Neural progenitor cell (in vitro differentiated cells): ENCODE results near the gene TMEM30A. TPM values are rescaled to one million over a fixed set of nuclear protein-coding genes. Genes with fewer than 3 reads are reported as not detected.

Experiments
- DNase-seq: peaks from one replicate; pipeline ENCODE4 v3.0.0-alpha.2; 2016; ENCODE audit warnings: low spot score
- H2AFZ ChIP-seq: fragments of 200-600 bp; sonication (generic); replicated peaks from 2 replicates; pipeline ENCODE4 v1.6.1; 2016; ENCODE audit warnings: antibody characterized with exemption
- H3F3A ChIP-seq: fragments of 200-600 bp; sonication (generic); 2 replicates; pipeline ENCODE4 v1.6.1; 2016; ENCODE audit warnings: antibody characterized with exemption, low read depth
- H3K27ac ChIP-seq: fragments of 200-600 bp; sonication (generic); 2 replicates; pipeline ENCODE4 v1.5.1; 2016; ENCODE audit warnings: mild to moderate bottlenecking
- H3K27me3 ChIP-seq: fragments of 200-600 bp; sonication (generic); 2 replicates; pipeline ENCODE4 v1.6.1; 2016; ENCODE audit warnings: mild to moderate bottlenecking, moderate library complexity
- H3K36me3 ChIP-seq: fragments of 200-600 bp; sonication (generic); 2 replicates; pipeline ENCODE4 v1.5.1; 2016
- H3K4me1 ChIP-seq: fragments of 200-600 bp; sonication (generic); 2 replicates; pipeline ENCODE4 v1.6.1; 2016; ENCODE audit warnings: mixed run types
- H3K4me2 ChIP-seq: fragments of 200-600 bp; sonication (generic); 2 replicates; pipeline ENCODE4 v1.6.1; 2016
- H3K4me3 ChIP-seq: fragments of 200-600 bp; sonication (generic); 2 replicates; pipeline ENCODE4 v1.5.1; 2016
- H3K79me2 ChIP-seq: fragments of 200-600 bp; sonication (generic); 2 replicates; pipeline ENCODE4 v1.6.1; 2016; ENCODE audit warnings: low read depth
- H3K9ac ChIP-seq: fragments of 200-600 bp; sonication (generic); 2 replicates; pipeline ENCODE4 v1.6.1; 2016
- H3K9me3 ChIP-seq: fragments of 200-600 bp; sonication (generic); 2 replicates; pipeline ENCODE4 v1.5.1; 2016; ENCODE audit warnings: low read depth
- H4K20me1 ChIP-seq: fragments of 200-600 bp; sonication (generic); 2 replicates; pipeline ENCODE4 v1.6.1; 2016; ENCODE audit warnings: low read depth
- H3K27ac Mint-ChIP-seq: 3 replicates; pipeline ENCODE4 v1.8.0; 2021; ENCODE audit warnings: mixed read lengths
- H3K27me3 Mint-ChIP-seq: 2 replicates; pipeline ENCODE4 v1.8.0; 2022; ENCODE audit warnings: low read depth, mild to moderate bottlenecking, inconsistent platforms, moderate library complexity, mixed read lengths; ENCODE audit not compliant: insufficient read depth
- H3K36me3 Mint-ChIP-seq: 3 replicates; pipeline ENCODE4 v1.8.0; 2021; ENCODE audit warnings: mixed read lengths
- H3K4me1 Mint-ChIP-seq: 3 replicates; pipeline ENCODE4 v1.8.0; 2021; ENCODE audit warnings: mixed read lengths
- H3K4me3 Mint-ChIP-seq: 3 replicates; pipeline ENCODE4 v1.8.0; 2021; ENCODE audit warnings: mild to moderate bottlenecking, moderate library complexity, mixed read lengths
- H3K9me3 Mint-ChIP-seq: 3 replicates; pipeline ENCODE4 v1.8.0; 2020; ENCODE audit warnings: mixed read lengths
- EZH2 ChIP-seq: fragments of 200-600 bp; sonication (generic); IDR thresholded peaks from 2 replicates; pipeline ENCODE4 v1.6.1; 2017; ENCODE audit warnings: antibody characterized with exemption, mild to moderate bottlenecking, moderate library complexity
- EZH2phosphoT487 ChIP-seq: fragments of 200-600 bp; sonication (generic); IDR thresholded peaks from 2 replicates; pipeline ENCODE4 v1.6.1; 2017; ENCODE audit warnings: antibody characterized with exemption
- total RNA-seq: library from RNA; depleted of rRNA; stranded (reverse); fragments of >200 nt; gene quantifications from 2 replicates; pipeline ENCODE4 v1.2.3, GENCODE V29; 2015; ENCODE audit warnings: low replicate concordance
- TF ChIP-seq, protein P1 (sequence below): fragments of 200-600 bp; sonication (generic); IDR thresholded peaks from 2 replicates; pipeline ENCODE4 v1.5.1; 2017; ENCODE audit warnings: antibody characterized with exemption, mild to moderate bottlenecking

TMEM30A gene
- total RNA-seq, 1 donor from 2014 or later, result 86.0 TPM

DNA sequence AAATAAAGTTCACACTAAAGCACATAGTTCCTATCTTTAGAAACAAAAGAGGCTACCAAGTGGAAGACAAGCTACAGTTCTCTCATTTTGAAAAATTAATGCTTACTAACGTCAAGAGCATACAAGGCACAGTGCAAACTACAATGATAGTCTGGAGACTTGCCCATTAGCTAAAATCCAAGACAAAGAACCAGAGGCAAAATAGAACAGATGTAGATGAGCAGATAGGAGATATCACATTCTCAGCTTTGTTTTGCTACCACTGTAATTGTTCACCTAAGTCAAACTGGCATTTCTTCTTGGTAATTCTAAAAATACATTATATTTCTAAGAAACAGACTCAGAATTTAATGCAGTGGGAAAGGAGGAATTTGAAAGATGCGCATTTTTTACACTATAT is 5.2 kb downstream of the TMEM30A start:
- H3K9ac ChIP-seq, result no peak overlapping the region
- Mint-ChIP-seq H3K9me3 (no peaks in the 10 kb centered on the region), H3K27ac (no peak overlapping the region), H3K4me3 (no peak overlapping the region), H3K36me3 (peaks cover 8% of the 10 kb centered on the region), H3K27me3 (no peaks in the 10 kb centered on the region), H3K4me1 (peaks cover 11% of the 10 kb centered on the region)
- H3K79me2 ChIP-seq, result peaks cover 100% of the 10 kb centered on the region
- H4K20me1 ChIP-seq, result peaks cover 20% of the 10 kb centered on the region
- H3K27ac ChIP-seq, result no peak overlapping the region
- H3F3A ChIP-seq, result peaks cover 6% of the 10 kb centered on the region
- no peaks in the 10 kb centered on the region for H3K27me3 ChIP-seq
- H3K4me3 ChIP-seq, result no peak overlapping the region
- H3K4me1 ChIP-seq, result peaks cover 47% of the 10 kb centered on the region
- no peaks in the 10 kb centered on the region for H3K9me3 ChIP-seq
- H2AFZ ChIP-seq, result no peak overlapping the region
- no peak for TF ChIP-seq EZH2
- TF ChIP-seq EZH2phosphoT487, result no peak
- TF ChIP-seq, protein P1, sequence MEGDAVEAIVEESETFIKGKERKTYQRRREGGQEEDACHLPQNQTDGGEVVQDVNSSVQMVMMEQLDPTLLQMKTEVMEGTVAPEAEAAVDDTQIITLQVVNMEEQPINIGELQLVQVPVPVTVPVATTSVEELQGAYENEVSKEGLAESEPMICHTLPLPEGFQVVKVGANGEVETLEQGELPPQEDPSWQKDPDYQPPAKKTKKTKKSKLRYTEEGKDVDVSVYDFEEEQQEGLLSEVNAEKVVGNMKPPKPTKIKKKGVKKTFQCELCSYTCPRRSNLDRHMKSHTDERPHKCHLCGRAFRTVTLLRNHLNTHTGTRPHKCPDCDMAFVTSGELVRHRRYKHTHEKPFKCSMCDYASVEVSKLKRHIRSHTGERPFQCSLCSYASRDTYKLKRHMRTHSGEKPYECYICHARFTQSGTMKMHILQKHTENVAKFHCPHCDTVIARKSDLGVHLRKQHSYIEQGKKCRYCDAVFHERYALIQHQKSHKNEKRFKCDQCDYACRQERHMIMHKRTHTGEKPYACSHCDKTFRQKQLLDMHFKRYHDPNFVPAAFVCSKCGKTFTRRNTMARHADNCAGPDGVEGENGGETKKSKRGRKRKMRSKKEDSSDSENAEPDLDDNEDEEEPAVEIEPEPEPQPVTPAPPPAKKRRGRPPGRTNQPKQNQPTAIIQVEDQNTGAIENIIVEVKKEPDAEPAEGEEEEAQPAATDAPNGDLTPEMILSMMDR, result no peak
- no peak overlapping the region for H3K4me2 ChIP-seq
- no peaks in the 10 kb centered on the region for H3K36me3 ChIP-seq
- no peak for DNase-seq

DNA sequence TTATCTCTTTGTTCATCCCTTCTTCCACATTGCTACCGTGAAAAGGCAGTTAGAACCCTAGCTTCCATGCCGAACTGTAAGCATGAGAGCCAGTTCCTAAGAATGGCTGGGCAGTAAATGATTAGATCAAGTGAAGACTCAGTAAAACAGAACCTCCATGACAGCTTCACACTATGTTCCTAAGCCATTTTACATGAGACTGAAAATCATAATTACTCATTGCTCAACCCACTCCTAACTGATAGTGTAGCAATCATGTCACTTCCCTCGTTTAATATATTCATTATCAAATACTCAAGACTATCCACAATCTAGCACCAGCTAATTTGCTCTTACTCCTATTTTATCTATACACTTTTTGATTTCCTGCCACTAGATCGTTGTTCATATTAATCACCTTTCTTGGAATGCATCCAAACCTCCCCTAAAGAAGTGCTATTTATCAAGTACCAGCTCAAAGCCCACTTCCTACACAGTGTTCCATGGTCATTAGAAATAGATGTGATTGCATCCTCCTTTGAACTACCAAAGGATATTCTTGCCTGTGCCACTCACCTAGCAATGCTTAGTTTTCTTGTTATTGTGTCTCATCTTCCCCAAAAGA is 6.0 kb downstream of the TMEM30A start:
- Histone ChIP-seq H2AFZ (no peak overlapping the region), H3F3A (no peaks in the 10 kb centered on the region), H3K27ac (no peak overlapping the region), H3K9me3 (no peaks in the 10 kb centered on the region), H3K79me2 (peaks cover 100% of the 10 kb centered on the region), H4K20me1 (peaks cover 20% of the 10 kb centered on the region), H3K4me1 (peaks cover 47% of the 10 kb centered on the region), H3K9ac (no peak overlapping the region), H3K4me3 (no peak overlapping the region), H3K4me2 (no peak overlapping the region), H3K36me3 (no peaks in the 10 kb centered on the region), H3K27me3 (no peaks in the 10 kb centered on the region)
- no peak overlapping the region for H3K4me3 Mint-ChIP-seq
- H3K36me3 Mint-ChIP-seq, result peaks cover 15% of the 10 kb centered on the region
- TF ChIP-seq, protein P1, result no peak
- TF ChIP-seq EZH2phosphoT487 (no peak), EZH2 (no peak)
- H3K27me3 Mint-ChIP-seq, result no peaks in the 10 kb centered on the region
- DNase-seq, result no peak
- H3K4me1 Mint-ChIP-seq, result peaks cover 11% of the 10 kb centered on the region
- H3K27ac Mint-ChIP-seq, result no peak overlapping the region
- no peaks in the 10 kb centered on the region for H3K9me3 Mint-ChIP-seq

DNA sequence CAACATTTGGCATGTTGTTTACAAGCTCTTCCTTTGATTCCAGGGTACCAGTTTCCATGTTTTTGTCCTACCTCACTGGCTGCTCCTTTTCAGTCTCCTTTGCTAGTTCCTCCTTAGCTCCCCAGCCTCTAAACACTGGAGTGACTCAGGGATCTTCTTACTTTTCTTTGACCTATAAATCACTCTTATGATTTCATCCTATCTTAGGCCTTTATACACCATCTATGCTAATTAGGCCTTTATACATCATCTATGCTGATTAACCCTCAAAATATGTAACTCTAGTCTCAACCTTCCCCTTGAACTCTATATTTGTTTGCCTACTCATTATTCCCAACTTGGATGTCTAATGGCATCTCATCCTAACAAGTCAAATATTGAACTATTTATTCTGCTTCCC is 9.5 kb downstream of the TMEM30A start:
- Histone ChIP-seq H3F3A (no peaks in the 10 kb centered on the region), H3K4me1 (peaks cover 18% of the 10 kb centered on the region), H3K4me2 (no peak overlapping the region), H3K27me3 (no peaks in the 10 kb centered on the region), H3K9ac (no peak overlapping the region), H3K4me3 (no peak overlapping the region), H2AFZ (no peak overlapping the region), H4K20me1 (peaks cover 7% of the 10 kb centered on the region), H3K79me2 (peaks cover 99% of the 10 kb centered on the region), H3K27ac (no peak overlapping the region), H3K36me3 (peaks cover 6% of the 10 kb centered on the region), H3K9me3 (no peaks in the 10 kb centered on the region)
- H3K36me3 Mint-ChIP-seq, result peaks cover 27% of the 10 kb centered on the region
- H3K4me1 Mint-ChIP-seq, result no peaks in the 10 kb centered on the region
- no peak overlapping the region for H3K27ac Mint-ChIP-seq
- H3K27me3 Mint-ChIP-seq, result no peaks in the 10 kb centered on the region
- no peak for DNase-seq
- TF ChIP-seq, protein P1, result no peak
- no peak for TF ChIP-seq EZH2
- H3K4me3 Mint-ChIP-seq, result no peak overlapping the region
- no peaks in the 10 kb centered on the region for H3K9me3 Mint-ChIP-seq
